Esophagus (tissue), 2 donors: ENCODE data around the gene ARX. TPM values are rescaled to one million over a fixed set of nuclear protein-coding genes. Genes with fewer than 3 reads are reported as not detected.

Source experiments
- H3K27ac ChIP-seq, 2 donors: one replicate each; pipeline ENCODE4 v1.5.1; 2013; ENCODE audit warnings: low read depth in 2 of 2, mild to moderate bottlenecking in 2 of 2, inconsistent platforms in 1 of 2, low read length in 1 of 2, moderate library complexity in 1 of 2
- H3K27me3 ChIP-seq, 2 donors: one replicate each; pipeline ENCODE4 v1.6.1; 2013; ENCODE audit warnings: low read length in 2 of 2, control low read depth in 1 of 2, mild to moderate bottlenecking in 1 of 2; ENCODE audit not compliant: insufficient read depth in 2 of 2, control insufficient read depth in 1 of 2
- H3K36me3 ChIP-seq, 2 donors: one replicate each; pipeline ENCODE4 v1.6.1; 2013; ENCODE audit warnings: low read length in 1 of 2; ENCODE audit not compliant: control insufficient read depth in 2 of 2, insufficient read depth in 2 of 2
- H3K4me1 ChIP-seq, 2 donors: one replicate each; pipeline ENCODE4 v1.6.1; 2013; ENCODE audit warnings: low read length in 1 of 2; ENCODE audit not compliant: control insufficient read depth in 2 of 2, insufficient read depth in 2 of 2
- H3K4me3 ChIP-seq, 2 donors: one replicate each; pipeline ENCODE4 v1.5.1; 2013; ENCODE audit warnings: low read length in 2 of 2, mild to moderate bottlenecking in 2 of 2, low read depth in 1 of 2, moderate library complexity in 1 of 2
- H3K9me3 ChIP-seq, 2 donors: one replicate each; pipeline ENCODE4 v1.6.1; 2013; ENCODE audit warnings: mild to moderate bottlenecking in 2 of 2, low read depth in 1 of 2, low read length in 1 of 2, moderate library complexity in 1 of 2; ENCODE audit not compliant: control insufficient read depth in 2 of 2, insufficient read depth in 1 of 2
- WGBS, 2 donors: extraction: QIAGEN DNeasy Blood & Tissue Kit; methylation state at CpG; one replicate each; pipeline ENCODE4 v1.1.7; 2013; 5-methylcytosine and 5-hydroxymethylcytosine counted together
- polyA plus RNA-seq, 2 donors: library from polyadenylated mRNA; stranded (reverse); fragments of 200-250 nt; gene quantifications; one replicate each; pipeline ENCODE4 v1.2.3, GENCODE V29; 2013
- donor health status: healthy with polysubstance abuse.
- donor health status: Bipolar disorder and iron deficiency.

Gene ARX
- polyA plus RNA-seq, 2 donors = not detected

DNA sequence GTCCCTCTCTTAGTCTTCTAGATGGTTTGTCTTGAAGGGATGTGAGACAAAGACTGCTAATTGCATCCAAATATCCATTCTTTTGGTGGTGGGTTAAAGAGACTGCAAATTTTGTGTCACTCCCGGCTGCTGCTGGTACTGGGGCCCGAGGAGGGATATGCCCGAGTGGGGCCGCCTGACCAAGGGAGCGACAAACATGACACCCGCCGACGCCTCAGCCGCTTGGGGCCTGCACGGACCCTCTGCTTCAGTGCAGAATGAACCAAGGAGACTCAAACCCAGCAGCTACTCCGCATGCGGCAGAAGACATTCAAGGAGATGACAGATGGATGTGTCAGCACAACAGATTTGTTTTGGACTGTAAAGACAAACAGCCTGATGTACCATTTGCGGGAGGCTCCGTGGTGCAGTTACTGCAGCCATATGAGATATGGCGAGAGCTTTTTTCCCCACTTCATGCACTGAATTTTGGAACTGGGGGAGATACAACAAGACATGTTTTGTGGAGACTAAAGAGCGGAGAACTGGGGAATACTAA lies 13.6 kb upstream of the ARX start:
- Histone ChIP-seq H3K9me3 (no peaks in the 10 kb centered on the region), H3K27ac (no peak overlapping the region), H3K36me3 (no peaks in the 10 kb centered on the region), H3K4me3 (no peak overlapping the region), H3K4me1 (no peaks in the 10 kb centered on the region), H3K27me3 (peaks cover 2 to 3% of the 10 kb centered on the region in 2 donors)
- 84 to 95% methylated on average over 16 of the region's 16 CpGs for WGBS, 2 donors

- H3K27me3 ChIP-seq = peaks cover 2 to 4% of the 10 kb centered on the region in 2 donors
- 47 to 65% methylated on average over 7 of the region's 7 CpGs for WGBS, 2 donors
Observed at GRCh38 chrX:25028726-25029125, 13.0 kb upstream of the ARX start.

DNA sequence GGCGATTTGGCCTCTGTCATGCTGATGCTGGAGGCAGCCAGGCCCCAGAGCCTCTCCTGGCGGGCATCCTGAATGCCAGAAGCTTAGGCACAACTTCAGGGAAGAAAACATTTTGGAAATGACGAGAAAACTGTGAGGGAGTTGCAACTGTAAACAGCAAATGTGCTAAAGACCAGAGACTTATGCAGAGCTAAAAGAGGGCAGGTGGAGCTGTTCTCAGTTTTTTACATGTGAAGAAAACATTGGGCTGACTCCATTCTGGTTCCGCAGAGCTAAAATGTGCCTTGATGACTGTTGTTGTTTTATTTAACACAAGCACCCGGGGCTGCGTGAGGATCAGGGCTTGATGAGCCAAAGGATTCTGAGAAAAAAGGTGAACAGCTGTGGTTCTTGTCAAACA lies 10.8 kb upstream of the ARX start:
- 45 to 50% methylated on average over 6 of the region's 6 CpGs for WGBS, 2 donors
- H3K36me3 ChIP-seq = no peaks in the 10 kb centered on the region
- peaks cover 0 to 2% of the 10 kb centered on the region in 2 donors for H3K4me1 ChIP-seq
- H3K27ac ChIP-seq = no peak overlapping the region
- peaks cover 0 to 3% of the 10 kb centered on the region in 2 donors for H3K9me3 ChIP-seq
- H3K4me3 ChIP-seq = no peak overlapping the region
- H3K27me3 ChIP-seq = peaks cover 2 to 7% of the 10 kb centered on the region in 2 donors

More at GRCh38 chrX:25028726-25029125, 13.0 kb upstream of the ARX start:
- Histone ChIP-seq H3K27ac (no peak overlapping the region), H3K4me1 (no peaks in the 10 kb centered on the region), H3K4me3 (no peak overlapping the region), H3K36me3 (no peaks in the 10 kb centered on the region), H3K9me3 (no peaks in the 10 kb centered on the region)

DNA sequence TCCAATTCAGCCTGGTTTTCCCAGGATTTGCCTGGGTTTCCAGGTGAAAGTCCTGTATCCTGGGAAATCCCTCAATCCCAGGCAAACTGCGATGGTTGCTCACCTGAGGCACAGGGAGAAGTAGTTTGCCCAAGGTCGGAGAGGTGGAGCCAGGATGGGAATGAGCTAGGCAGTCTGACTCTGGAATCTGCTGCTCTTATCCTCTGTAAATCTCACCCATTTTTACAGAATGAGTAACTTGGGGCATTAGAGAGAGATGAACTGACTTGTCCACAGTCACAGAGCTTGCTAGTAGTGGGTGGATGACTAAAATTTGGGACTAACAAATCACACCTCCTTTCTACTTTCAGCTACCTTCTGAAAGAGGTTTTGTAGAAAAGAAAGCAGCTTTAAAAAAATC lies 9.8 kb upstream of the ARX start:
- no peak overlapping the region for H3K27ac ChIP-seq
- no peak overlapping the region for H3K4me3 ChIP-seq
- H3K4me1 ChIP-seq = peaks cover 0 to 2% of the 10 kb centered on the region in 2 donors
- peaks cover 0 to 3% of the 10 kb centered on the region in 2 donors for H3K9me3 ChIP-seq
- no peaks in the 10 kb centered on the region for H3K36me3 ChIP-seq
- H3K27me3 ChIP-seq = peaks cover 7 to 8% of the 10 kb centered on the region in 2 donors
- 46 to 67% methylated on average over 2 of the region's 2 CpGs for WGBS, 2 donors

DNA sequence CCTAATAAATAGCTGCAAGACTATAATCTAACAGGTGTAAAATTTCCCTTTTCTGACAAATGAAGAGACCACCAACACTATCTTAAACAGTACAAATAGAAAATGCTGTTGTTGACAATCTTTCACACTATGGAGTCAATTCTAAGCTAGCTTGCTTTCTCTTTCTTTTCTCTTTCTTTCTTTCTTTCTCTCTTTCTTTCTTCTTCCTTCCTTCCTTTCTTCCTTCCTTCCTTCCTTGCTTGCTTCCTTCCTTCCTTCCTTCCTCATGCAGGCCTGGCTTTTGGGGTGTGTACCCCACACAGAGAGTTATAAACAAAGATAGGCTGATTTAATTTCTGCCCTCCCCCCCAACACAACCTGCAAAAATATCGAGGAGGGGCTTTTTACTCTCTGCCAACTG lies 8.1 kb upstream of the ARX start:
- Histone ChIP-seq H3K9me3 (peaks cover 0 to 3% of the 10 kb centered on the region in 2 donors), H3K27me3 (peaks cover 7 to 8% of the 10 kb centered on the region in 2 donors), H3K27ac (no peak overlapping the region), H3K4me1 (peaks cover 0 to 2% of the 10 kb centered on the region in 2 donors), H3K36me3 (no peaks in the 10 kb centered on the region), H3K4me3 (no peak overlapping the region)
- 25 to 33% methylated on average over 1 of the region's 1 CpG for WGBS, 2 donors

GRCh38 chrX:25022499-25023325 lies 6.9 kb upstream of the ARX start:
- Histone ChIP-seq H3K9me3 (peaks cover 0 to 3% of the 10 kb centered on the region in 2 donors), H3K36me3 (no peaks in the 10 kb centered on the region), H3K4me3 (no peak overlapping the region), H3K4me1 (peaks cover 0 to 2% of the 10 kb centered on the region in 2 donors), H3K27ac (no peak overlapping the region), H3K27me3 (peaks cover 7 to 8% of the 10 kb centered on the region in 2 donors)
- WGBS, 2 donors = 8 to 22% methylated on average over 40 to 59 of the region's 59 CpGs

GRCh38 chrX:25020905-25021449 lies 5.2 kb upstream of the ARX start:
- 3 to 16% methylated on average over 28 to 35 of the region's 35 CpGs for WGBS, 2 donors
- peaks cover 3 to 4% of the 10 kb centered on the region in 2 donors for H3K9me3 ChIP-seq
- peaks cover 7 to 16% of the 10 kb centered on the region in 2 donors for H3K27me3 ChIP-seq
- H3K36me3 ChIP-seq = no peaks in the 10 kb centered on the region
- no peak overlapping the region for H3K4me3 ChIP-seq
- peaks cover 0 to 2% of the 10 kb centered on the region in 2 donors for H3K4me1 ChIP-seq
- H3K27ac ChIP-seq = no peak overlapping the region

GRCh38 chrX:25020391-25020904 lies 4.7 kb upstream of the ARX start:
- no peaks in the 10 kb centered on the region for H3K36me3 ChIP-seq
- peaks cover 4 to 20% of the 10 kb centered on the region in 2 donors for H3K27me3 ChIP-seq
- H3K4me1 ChIP-seq = peaks cover 0 to 2% of the 10 kb centered on the region in 2 donors
- H3K27ac ChIP-seq = no peak overlapping the region
- 3 to 13% methylated on average over 25 to 27 of the region's 27 CpGs for WGBS, 2 donors
- no peak overlapping the region for H3K4me3 ChIP-seq
- H3K9me3 ChIP-seq = peaks cover 3 to 4% of the 10 kb centered on the region in 2 donors

GRCh38 chrX:25019707-25020390 lies 4.1 kb upstream of the ARX start:
- Histone ChIP-seq H3K36me3 (no peaks in the 10 kb centered on the region), H3K27me3 (peaks cover 4 to 20% of the 10 kb centered on the region in 2 donors), H3K9me3 (peaks cover 3 to 4% of the 10 kb centered on the region in 2 donors), H3K27ac (no peak overlapping the region), H3K4me3 (no peak overlapping the region), H3K4me1 (peaks cover 0 to 2% of the 10 kb centered on the region in 2 donors)
- WGBS, 2 donors = 5 to 18% methylated on average over 22 of the region's 22 CpGs
